ENCODE results near the gene MTIF2. TPM values are rescaled to one million over a fixed set of nuclear protein-coding genes. Genes with fewer than 3 reads are reported as not detected.

MTIF2 gene, protein sequence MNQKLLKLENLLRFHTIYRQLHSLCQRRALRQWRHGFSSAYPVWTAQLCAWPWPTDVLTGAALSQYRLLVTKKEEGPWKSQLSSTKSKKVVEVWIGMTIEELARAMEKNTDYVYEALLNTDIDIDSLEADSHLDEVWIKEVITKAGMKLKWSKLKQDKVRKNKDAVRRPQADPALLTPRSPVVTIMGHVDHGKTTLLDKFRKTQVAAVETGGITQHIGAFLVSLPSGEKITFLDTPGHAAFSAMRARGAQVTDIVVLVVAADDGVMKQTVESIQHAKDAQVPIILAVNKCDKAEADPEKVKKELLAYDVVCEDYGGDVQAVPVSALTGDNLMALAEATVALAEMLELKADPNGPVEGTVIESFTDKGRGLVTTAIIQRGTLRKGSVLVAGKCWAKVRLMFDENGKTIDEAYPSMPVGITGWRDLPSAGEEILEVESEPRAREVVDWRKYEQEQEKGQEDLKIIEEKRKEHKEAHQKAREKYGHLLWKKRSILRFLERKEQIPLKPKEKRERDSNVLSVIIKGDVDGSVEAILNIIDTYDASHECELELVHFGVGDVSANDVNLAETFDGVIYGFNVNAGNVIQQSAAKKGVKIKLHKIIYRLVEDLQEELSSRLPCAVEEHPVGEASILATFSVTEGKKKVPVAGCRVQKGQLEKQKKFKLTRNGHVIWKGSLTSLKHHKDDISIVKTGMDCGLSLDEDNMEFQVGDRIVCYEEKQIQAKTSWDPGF
- total RNA-seq = 42.7 and 43.0 TPM in 2 replicates

DNA sequence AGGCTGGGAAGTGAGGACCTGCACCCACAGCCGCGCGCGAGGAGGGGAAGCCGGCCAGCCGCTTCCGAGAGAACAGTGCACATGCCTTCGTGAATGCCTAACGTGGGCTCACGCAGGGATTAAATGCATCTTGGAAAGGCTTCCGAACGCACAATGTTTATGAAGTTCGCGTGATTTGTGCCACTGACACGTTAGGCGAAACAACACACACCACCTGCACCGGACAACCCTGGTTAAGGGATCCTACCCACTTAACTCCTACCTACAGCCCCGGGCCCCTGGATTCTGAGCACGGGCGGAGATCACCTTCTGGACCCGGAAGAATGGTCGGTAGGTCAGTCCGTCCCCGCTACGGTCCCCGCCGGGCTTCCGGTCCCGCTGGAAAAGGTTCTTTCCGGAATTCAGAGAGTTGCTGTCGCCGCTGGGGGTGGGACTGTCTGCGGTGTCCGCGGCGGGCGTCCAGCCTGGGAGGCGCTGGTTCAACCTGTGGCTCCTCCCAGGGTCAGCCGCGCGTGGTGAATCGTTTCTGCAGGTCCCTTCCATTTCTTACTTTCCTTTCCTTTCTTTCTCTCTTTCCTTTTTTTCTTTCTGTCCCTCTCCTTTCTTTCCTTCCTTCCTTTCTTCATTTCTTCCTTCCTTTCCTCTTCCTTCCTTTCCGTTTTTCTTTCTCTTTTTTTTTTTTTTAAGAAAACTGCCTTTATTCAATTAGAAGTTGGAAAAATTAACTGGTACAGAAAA is at the start of gene MTIF2:
Gene MTIF2, minus strand, starts transcription at position 325 of the 738 bp plus-strand sequence. CDS start 5,373 bp downstream, outside the sequence.

DNA sequence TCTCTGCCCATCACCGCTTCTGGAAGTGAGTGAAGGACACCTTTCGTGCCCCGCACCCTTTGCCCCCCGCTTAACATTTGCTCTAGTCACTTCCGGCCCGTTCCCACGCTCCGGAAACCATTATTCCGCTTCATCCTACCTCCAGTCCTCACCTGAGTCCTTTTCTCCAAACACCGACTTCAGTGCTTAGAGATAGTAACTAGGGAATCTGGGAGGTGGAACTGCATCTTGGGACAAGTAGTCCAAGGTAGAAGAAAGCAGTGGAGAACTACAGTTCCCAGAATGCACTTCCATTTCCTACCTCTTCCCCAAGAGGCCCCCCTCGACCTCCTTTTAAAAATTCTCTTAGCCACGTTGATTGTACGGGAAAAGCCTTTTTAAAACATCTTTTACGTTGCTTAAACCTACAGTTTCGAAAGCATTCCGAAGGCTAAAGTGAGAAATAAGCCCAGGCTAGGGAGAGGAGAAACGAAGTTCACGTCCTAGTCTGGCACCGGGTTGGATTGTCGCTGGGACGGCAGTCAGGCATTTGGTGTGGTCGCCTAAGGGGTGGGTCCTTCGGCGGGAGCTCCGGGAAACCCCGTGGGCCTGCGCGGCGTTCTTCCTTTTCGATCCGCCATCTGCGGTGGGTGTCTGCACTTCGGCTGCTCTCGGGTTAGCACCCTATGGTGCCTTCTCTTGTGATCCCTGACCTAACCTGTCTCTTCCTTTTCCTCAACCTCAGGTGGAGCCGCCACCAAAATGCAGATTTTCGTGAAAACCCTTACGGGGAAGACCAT is 36.8 kb downstream of the MTIF2 start, which contains the start of the genes CLHC1 and RPS27A:
Gene CLHC1, minus strand, starts transcription at position 210 of the 779 bp plus-strand sequence. CDS start 9,882 bp downstream, outside the sequence.
Gene RPS27A, plus strand, starts transcription at position 605 of the 779 bp plus-strand sequence. Its CDS starts 137 bp downstream, at position 742.

Other genes starting within 250 kb of the MTIF2 start
- 174 and 274 TPM in 2 replicates for gene RTN4, start 218.8 kb downstream of the MTIF2 start, total RNA-seq
- gene CLHC1, start 36.9 kb downstream of the MTIF2 start, total RNA-seq = 8.8 and 10.4 TPM in 2 replicates
- gene RPS27A, start 36.5 kb downstream of the MTIF2 start, total RNA-seq = 642 and 718 TPM in 2 replicates
- 34.3 and 36.7 TPM in 2 replicates for gene CCDC88A, start 150.6 kb upstream of the MTIF2 start, total RNA-seq